ENCODE measurements around the gene PHF10. TPM values are rescaled to one million over a fixed set of nuclear protein-coding genes. Genes with fewer than 3 reads are reported as not detected.

Gene PHF10
- total RNA-seq, 4 donors from 2014 or later, result 25.8 to 67.9 (median 31.5) TPM

DNA sequence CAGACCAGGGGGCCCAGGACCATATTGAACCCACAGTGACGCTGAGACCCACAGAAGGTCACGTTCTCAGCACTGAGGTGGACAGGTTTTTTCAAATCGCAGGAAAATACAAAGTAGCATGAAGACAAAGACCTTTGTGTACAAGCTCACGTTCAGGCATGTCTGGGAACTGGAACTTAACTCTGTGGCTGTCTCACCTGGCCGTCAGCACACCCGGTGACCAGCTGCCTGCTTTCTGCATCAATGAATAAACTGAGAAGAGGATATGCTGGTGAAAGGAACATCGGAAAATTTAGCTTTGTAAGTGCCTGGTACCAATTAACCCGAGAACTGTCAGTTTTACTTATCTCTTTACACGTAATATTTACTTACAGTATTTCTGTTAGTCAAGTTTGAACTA is 59.0 kb downstream of the PHF10 start:
- TF ChIP-seq CTCF (IDR thresholded peaks at IDR 0.05) (no peak), POLR2A (IDR thresholded peaks at IDR 0.05) (no peak)
- DNase-seq, result no peak
- WGBS, 2 donors, result 62 to 68% methylated on average over 5 to 9 of the region's 9 CpGs
- Histone ChIP-seq H3K36me3 (peaks cover 1 to 94% (median 28%) of the 10 kb centered on the region in 3 donors), H3K27ac (no peak overlapping the region), H3K9me3 (no peaks in the 10 kb centered on the region), H3K4me3 (no peak overlapping the region), H3K27me3 (no peaks in the 10 kb centered on the region), H3K4me1 (peaks cover 0 to 12% (median 0%) of the 10 kb centered on the region in 3 donors)
- intact Hi-C loops (cut with DNase I), result no loop called here

GRCh38 chr6:169664227-169664626 is 60.1 kb downstream of the PHF10 start:
- Histone ChIP-seq H3K27me3 (no peaks in the 10 kb centered on the region), H3K4me3 (no peak overlapping the region), H3K27ac (no peak overlapping the region), H3K9me3 (no peaks in the 10 kb centered on the region), H3K4me1 (peaks cover 0 to 9% (median 0%) of the 10 kb centered on the region in 3 donors), H3K36me3 (peaks cover 12 to 95% (median 32%) of the 10 kb centered on the region in 3 donors)
- DNase-seq, result no peak
- WGBS, 2 donors, result 91 to 92% methylated on average over 4 to 8 of the region's 14 CpGs
- intact Hi-C loops (cut with DNase I), result no loop called here
- TF ChIP-seq CTCF (IDR thresholded peaks at IDR 0.05) (no peak), POLR2A (IDR thresholded peaks at IDR 0.05) (no peak)

GRCh38 chr6:169663468-169663867 is 60.8 kb downstream of the PHF10 start:
- no peak for DNase-seq
- peaks cover 0 to 8% (median 0%) of the 10 kb centered on the region in 3 donors for H3K4me1 ChIP-seq
- H3K27ac ChIP-seq, result no peak overlapping the region
- intact Hi-C loops (cut with DNase I), result no loop called here
- peaks cover 16 to 95% (median 32%) of the 10 kb centered on the region in 3 donors for H3K36me3 ChIP-seq
- H3K4me3 ChIP-seq, result no peak overlapping the region
- H3K27me3 ChIP-seq, result no peaks in the 10 kb centered on the region
- H3K9me3 ChIP-seq, result no peaks in the 10 kb centered on the region
- TF ChIP-seq CTCF (IDR thresholded peaks at IDR 0.05) (no peak), POLR2A (IDR thresholded peaks at IDR 0.05) (no peak)
- WGBS, 2 donors, result 90 to 92% methylated on average over 8 of the region's 8 CpGs

DNA sequence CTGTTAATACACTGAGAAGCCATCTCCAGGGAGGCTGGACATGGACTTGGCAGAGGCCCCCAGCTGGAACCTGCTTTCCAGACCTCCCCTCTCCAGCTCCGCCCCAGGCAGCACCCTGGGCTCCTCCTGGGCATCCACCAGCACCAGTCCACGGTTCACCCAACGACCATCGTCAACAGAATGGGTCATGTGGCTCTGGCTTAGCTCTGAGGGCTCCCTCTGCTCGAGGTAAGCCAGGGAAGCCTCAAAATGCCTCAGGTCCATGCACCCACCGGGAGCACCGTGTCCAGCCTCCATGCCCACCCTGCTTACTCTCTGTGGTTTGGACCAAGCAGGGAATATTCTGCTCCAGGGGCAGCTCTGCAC is 62.9 kb downstream of the PHF10 start:
- WGBS, 2 donors, result 100% methylated on average over 2 of the region's 7 CpGs; no CpG with 5 or more reads in 1 of the 2 donors
- intact Hi-C loops (cut with DNase I), result no loop called here
- Histone ChIP-seq H3K4me1 (peaks cover 0 to 8% (median 0%) of the 10 kb centered on the region in 3 donors), H3K4me3 (no peak overlapping the region), H3K36me3 (peaks cover 19 to 95% (median 30%) of the 10 kb centered on the region in 3 donors), H3K27me3 (no peaks in the 10 kb centered on the region), H3K27ac (no peak overlapping the region), H3K9me3 (no peaks in the 10 kb centered on the region)
- no peak for DNase-seq
- TF ChIP-seq CTCF (IDR thresholded peaks at IDR 0.05) (no peak), POLR2A (IDR thresholded peaks at IDR 0.05) (no peak)

DNA sequence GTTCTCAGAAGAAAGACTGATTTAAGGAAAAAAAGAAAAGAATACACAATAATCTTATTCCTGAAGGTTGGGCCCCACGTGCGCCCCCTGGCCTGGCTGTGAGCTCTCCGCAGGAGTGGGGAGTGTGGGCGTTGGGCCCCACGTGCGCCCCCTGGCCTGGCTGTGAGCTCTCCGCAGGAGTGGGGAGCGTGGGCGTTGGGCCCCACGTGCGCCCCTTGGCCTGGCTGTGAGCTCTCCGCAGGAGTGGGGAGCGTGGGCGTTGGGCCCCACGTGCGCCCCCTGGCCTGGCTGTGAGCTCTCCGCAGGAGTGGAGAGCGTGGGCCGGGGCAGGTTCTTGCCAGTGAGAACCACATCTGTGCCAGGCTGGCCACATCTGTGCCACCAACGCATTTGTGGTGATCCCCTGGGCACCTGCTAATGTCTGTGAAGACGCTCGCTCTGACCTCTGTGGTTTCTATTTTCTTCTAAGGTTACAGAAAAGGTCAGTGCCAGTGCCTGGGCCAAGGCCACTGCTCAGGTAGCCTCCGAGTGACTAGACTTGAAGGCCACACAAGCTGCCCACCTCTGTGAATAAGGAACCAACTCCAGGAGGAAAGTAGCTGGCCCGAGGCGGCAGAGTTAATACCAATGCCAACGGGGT is 63.4 kb downstream of the PHF10 start:
- Histone ChIP-seq H3K4me3 (no peak overlapping the region), H3K27me3 (no peaks in the 10 kb centered on the region), H3K36me3 (peaks cover 19 to 94% (median 29%) of the 10 kb centered on the region in 3 donors), H3K4me1 (peaks cover 0 to 9% (median 0%) of the 10 kb centered on the region in 3 donors), H3K27ac (no peak overlapping the region), H3K9me3 (no peaks in the 10 kb centered on the region)
- DNase-seq, result no peak
- intact Hi-C loops (cut with DNase I), result no loop called here
- TF ChIP-seq CTCF (IDR thresholded peaks at IDR 0.05), result no peak
- TF ChIP-seq POLR2A (IDR thresholded peaks at IDR 0.05), result no peak
- 85 to 87% methylated on average over 5 to 9 of the region's 26 CpGs for WGBS, 2 donors
